HL-60 (cell line): ENCODE data around the gene NHLRC2.

ENCODE experiments used
- GABPA ChIP-seq: IDR thresholded peaks from 2 replicates; pipeline ENCODE4 v1.6.1; 2012; ENCODE audit warnings: low read depth
- POLR2AphosphoS5 ChIP-seq: IDR thresholded peaks from 2 replicates; pipeline ENCODE4 v1.6.1; 2012; ENCODE audit warnings: low read depth
- SPI1 ChIP-seq: IDR thresholded peaks from 2 replicates; pipeline ENCODE4 v1.6.1; 2012; ENCODE audit warnings: low read depth, mild to moderate bottlenecking, borderline replicate concordance
- TF ChIP-seq, protein P1 (sequence below): IDR thresholded peaks from one replicate; pipeline ENCODE4 v1.5.1; 2011; ENCODE audit warnings: low read length, control low read depth, inconsistent platforms; ENCODE audit not compliant: insufficient read depth
- TF ChIP-seq, protein P2 (sequence below): IDR thresholded peaks from 2 replicates; pipeline ENCODE4 v1.6.1; 2012; ENCODE audit warnings: low read depth; ENCODE audit not compliant: insufficient replicate concordance

DNA sequence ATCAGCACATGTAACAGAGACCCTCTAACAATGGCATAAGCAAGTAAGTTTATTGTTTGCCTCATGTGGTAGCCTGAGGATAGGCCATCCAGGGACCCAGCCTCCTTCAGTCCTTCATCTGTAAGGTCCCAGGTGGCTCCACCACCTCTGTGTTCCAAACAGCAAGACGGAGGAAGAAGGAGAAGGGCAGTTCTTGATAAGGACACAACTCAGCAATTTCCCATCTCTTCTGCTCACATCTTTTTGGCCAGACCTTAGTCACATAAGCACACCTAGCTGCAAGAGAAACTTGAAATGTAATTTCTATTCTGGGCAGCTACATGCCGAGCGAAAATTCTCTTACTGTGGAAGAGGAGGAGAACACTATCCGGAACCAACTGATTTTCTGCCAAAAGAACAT, 34.5 kb upstream of the NHLRC2 start:
- TF ChIP-seq, protein P1, sequence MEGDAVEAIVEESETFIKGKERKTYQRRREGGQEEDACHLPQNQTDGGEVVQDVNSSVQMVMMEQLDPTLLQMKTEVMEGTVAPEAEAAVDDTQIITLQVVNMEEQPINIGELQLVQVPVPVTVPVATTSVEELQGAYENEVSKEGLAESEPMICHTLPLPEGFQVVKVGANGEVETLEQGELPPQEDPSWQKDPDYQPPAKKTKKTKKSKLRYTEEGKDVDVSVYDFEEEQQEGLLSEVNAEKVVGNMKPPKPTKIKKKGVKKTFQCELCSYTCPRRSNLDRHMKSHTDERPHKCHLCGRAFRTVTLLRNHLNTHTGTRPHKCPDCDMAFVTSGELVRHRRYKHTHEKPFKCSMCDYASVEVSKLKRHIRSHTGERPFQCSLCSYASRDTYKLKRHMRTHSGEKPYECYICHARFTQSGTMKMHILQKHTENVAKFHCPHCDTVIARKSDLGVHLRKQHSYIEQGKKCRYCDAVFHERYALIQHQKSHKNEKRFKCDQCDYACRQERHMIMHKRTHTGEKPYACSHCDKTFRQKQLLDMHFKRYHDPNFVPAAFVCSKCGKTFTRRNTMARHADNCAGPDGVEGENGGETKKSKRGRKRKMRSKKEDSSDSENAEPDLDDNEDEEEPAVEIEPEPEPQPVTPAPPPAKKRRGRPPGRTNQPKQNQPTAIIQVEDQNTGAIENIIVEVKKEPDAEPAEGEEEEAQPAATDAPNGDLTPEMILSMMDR: no peak
- TF ChIP-seq POLR2AphosphoS5: no peak
- TF ChIP-seq GABPA: no peak
- TF ChIP-seq, protein P2, sequence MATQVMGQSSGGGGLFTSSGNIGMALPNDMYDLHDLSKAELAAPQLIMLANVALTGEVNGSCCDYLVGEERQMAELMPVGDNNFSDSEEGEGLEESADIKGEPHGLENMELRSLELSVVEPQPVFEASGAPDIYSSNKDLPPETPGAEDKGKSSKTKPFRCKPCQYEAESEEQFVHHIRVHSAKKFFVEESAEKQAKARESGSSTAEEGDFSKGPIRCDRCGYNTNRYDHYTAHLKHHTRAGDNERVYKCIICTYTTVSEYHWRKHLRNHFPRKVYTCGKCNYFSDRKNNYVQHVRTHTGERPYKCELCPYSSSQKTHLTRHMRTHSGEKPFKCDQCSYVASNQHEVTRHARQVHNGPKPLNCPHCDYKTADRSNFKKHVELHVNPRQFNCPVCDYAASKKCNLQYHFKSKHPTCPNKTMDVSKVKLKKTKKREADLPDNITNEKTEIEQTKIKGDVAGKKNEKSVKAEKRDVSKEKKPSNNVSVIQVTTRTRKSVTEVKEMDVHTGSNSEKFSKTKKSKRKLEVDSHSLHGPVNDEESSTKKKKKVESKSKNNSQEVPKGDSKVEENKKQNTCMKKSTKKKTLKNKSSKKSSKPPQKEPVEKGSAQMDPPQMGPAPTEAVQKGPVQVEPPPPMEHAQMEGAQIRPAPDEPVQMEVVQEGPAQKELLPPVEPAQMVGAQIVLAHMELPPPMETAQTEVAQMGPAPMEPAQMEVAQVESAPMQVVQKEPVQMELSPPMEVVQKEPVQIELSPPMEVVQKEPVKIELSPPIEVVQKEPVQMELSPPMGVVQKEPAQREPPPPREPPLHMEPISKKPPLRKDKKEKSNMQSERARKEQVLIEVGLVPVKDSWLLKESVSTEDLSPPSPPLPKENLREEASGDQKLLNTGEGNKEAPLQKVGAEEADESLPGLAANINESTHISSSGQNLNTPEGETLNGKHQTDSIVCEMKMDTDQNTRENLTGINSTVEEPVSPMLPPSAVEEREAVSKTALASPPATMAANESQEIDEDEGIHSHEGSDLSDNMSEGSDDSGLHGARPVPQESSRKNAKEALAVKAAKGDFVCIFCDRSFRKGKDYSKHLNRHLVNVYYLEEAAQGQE: no peak
- TF ChIP-seq SPI1: no peak
